Measurements from ENCODE around the gene GDA. TPM values are rescaled to one million over a fixed set of nuclear protein-coding genes. Genes with fewer than 3 reads are reported as not detected.
A peak's percentile ranks its signal among the peaks of the same experiment; 100 is the strongest.

Gene GDA
- total RNA-seq, 1 experiment from 2014 or later = 49.4 TPM

GRCh38 chr9:72280913-72281500 lies 131.8 kb downstream of the GDA start:
- DNase-seq (ENCODE audit: low read depth, low spot score) = peak; percentile 60
- Histone ChIP-seq H3K4me1 (ENCODE audit: control insufficient read depth in 1 of 2, insufficient read depth in 2 of 2, low read length in 2 of 2) (no peaks in the 10 kb centered on the region), H3K4me2 (ENCODE audit: low read length) (no peak overlapping the region), H4K20me1 (ENCODE audit: insufficient read depth) (no peaks in the 10 kb centered on the region), H3K79me2 (ENCODE audit: insufficient read depth, low read length) (no peaks in the 10 kb centered on the region), H3K27ac (ENCODE audit: low read depth, low read length) (no peak overlapping the region), H3K9me3 (ENCODE audit: control insufficient read depth in 1 of 2, insufficient read depth in 1 of 2, low read depth in 1 of 2, low read length in 2 of 2) (no peaks in the 10 kb centered on the region), H2AFZ (ENCODE audit: low read depth, low read length, poor library complexity, severe bottlenecking) (peak overlapping the region; percentile 74), H3K4me3 (replicated peaks in 1 of 2; ENCODE audit: low read depth in 1 of 2, low read length in 2 of 2) (no peak overlapping the region), H3K27me3 (ENCODE audit: insufficient read depth, low read length) (no peaks in the 10 kb centered on the region), H3K9me2 (ENCODE audit: insufficient read depth) (no peaks in the 10 kb centered on the region), H3K36me3 (ENCODE audit: control insufficient read depth in 1 of 2, insufficient read depth in 2 of 2, low read length in 2 of 2) (no peaks in the 10 kb centered on the region), H3K9ac (ENCODE audit: low read length) (no peak overlapping the region)
- ChIA-PET RAD21 (ENCODE audit: low non-redundant PET in 1 of 2, low total read pairs in 2 of 2, uncharacterized antibody in 2 of 2, unreplicated experiment in 2 of 2) (interaction anchor here (0.7 to 1.5 kb wide), 5 partner anchors 311 to 541 kb away, joined by 3 to 6 read pairs (median 4); no protein-coding TSS in a partner anchor), CTCF (interaction anchor here (0.7 to 5.9 kb wide), 21 partner anchors 9 to 576 kb away, joined by 3 to 39 read pairs (median 5); partner anchors contain the start of gene ZFAND5), POLR2A (interaction anchor here (0.9 kb wide), 1 partner anchor 84 kb away, joined by 4 read pairs; the partner anchor contains the start of gene ZFAND5)
- ATAC-seq = peak; percentile 98
- BruUV-seq (replicated peaks) = no TSS peak
- TF ChIP-seq RAD21 (IDR thresholded peaks at IDR 0.05; ENCODE audit: low read depth) = peak; percentile 96
- TF ChIP-seq EGR1 (IDR thresholded peaks at IDR 0.05; ENCODE audit: low read depth) = no peak
- TF ChIP-seq ZBTB33 (IDR thresholded peaks at IDR 0.05; ENCODE audit: extremely low read depth, insufficient replicate concordance, low read length) = no peak
- TF ChIP-seq YY1 (IDR thresholded peaks at IDR 0.05; ENCODE audit: extremely low read depth, insufficient replicate concordance, low read depth, low read length) = peak; percentile 34
- no peak for TF ChIP-seq ZFX (IDR thresholded peaks at IDR 0.05)
- TF ChIP-seq POLR2AphosphoS5 (IDR thresholded peaks at IDR 0.05; ENCODE audit: low read depth, low read length) = no peak
- peak; percentile 91 to 96 (median 91) for TF ChIP-seq CTCF (IDR thresholded peaks at IDR 0.05 in 2 of 3, conservative IDR thresholded peaks at IDR 0.05 in 1 of 3; ENCODE audit: borderline replicate concordance in 1 of 3, insufficient read depth in 1 of 3, low read depth in 2 of 3, low read length in 2 of 3)
- no peak for TF ChIP-seq CBX3 (IDR thresholded peaks at IDR 0.05; ENCODE audit: low read depth)
- TF ChIP-seq SP1 (IDR thresholded peaks at IDR 0.05; ENCODE audit: low read depth) = no peak
- intact Hi-C loops (cut with micrococcal nuclease) = loop anchor here (1.0 kb wide), 3 partner anchors 312 to 541 kb away; no protein-coding TSS in a partner anchor
